ENCODE results near the gene NPPB.

- TF ChIP-seq, protein P1, sequence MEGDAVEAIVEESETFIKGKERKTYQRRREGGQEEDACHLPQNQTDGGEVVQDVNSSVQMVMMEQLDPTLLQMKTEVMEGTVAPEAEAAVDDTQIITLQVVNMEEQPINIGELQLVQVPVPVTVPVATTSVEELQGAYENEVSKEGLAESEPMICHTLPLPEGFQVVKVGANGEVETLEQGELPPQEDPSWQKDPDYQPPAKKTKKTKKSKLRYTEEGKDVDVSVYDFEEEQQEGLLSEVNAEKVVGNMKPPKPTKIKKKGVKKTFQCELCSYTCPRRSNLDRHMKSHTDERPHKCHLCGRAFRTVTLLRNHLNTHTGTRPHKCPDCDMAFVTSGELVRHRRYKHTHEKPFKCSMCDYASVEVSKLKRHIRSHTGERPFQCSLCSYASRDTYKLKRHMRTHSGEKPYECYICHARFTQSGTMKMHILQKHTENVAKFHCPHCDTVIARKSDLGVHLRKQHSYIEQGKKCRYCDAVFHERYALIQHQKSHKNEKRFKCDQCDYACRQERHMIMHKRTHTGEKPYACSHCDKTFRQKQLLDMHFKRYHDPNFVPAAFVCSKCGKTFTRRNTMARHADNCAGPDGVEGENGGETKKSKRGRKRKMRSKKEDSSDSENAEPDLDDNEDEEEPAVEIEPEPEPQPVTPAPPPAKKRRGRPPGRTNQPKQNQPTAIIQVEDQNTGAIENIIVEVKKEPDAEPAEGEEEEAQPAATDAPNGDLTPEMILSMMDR (conservative IDR thresholded peaks at IDR 0.05; ENCODE audit: low read length) = no peak
- no peak for TF ChIP-seq EZH2phosphoT487 (IDR thresholded peaks at IDR 0.05; ENCODE audit: borderline replicate concordance, low read depth, low read length)
Observed at GRCh38 chr1:11835441-11836225, 23.1 kb downstream of the NPPB start.

Data from OCI-LY7 (cell line).